ENCODE measurements around the gene NCK1. TPM values are rescaled to one million over a fixed set of nuclear protein-coding genes. Genes with fewer than 3 reads are reported as not detected.

Gene NCK1
- total RNA-seq, 1 donor from 2014 or later, result 23.8 TPM

GRCh38 chr3:136909187-136909586 is 47.2 kb downstream of the NCK1 start:
- H3K27me3 Mint-ChIP-seq, result no peaks in the 10 kb centered on the region
- TF ChIP-seq, protein P1, sequence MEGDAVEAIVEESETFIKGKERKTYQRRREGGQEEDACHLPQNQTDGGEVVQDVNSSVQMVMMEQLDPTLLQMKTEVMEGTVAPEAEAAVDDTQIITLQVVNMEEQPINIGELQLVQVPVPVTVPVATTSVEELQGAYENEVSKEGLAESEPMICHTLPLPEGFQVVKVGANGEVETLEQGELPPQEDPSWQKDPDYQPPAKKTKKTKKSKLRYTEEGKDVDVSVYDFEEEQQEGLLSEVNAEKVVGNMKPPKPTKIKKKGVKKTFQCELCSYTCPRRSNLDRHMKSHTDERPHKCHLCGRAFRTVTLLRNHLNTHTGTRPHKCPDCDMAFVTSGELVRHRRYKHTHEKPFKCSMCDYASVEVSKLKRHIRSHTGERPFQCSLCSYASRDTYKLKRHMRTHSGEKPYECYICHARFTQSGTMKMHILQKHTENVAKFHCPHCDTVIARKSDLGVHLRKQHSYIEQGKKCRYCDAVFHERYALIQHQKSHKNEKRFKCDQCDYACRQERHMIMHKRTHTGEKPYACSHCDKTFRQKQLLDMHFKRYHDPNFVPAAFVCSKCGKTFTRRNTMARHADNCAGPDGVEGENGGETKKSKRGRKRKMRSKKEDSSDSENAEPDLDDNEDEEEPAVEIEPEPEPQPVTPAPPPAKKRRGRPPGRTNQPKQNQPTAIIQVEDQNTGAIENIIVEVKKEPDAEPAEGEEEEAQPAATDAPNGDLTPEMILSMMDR (IDR thresholded peaks at IDR 0.05; ENCODE audit: unreplicated experiment), result no peak
- peaks cover 14% of the 10 kb centered on the region for H3K4me1 Mint-ChIP-seq (ENCODE audit: low read depth)
- no peak overlapping the region for H3K27ac Mint-ChIP-seq
- peaks cover 18% of the 10 kb centered on the region for H3K9me3 Mint-ChIP-seq (ENCODE audit: low read depth)
- no peak overlapping the region for H3K4me3 Mint-ChIP-seq (ENCODE audit: low read depth)
- no peak for DNase-seq (ENCODE audit: low spot score, unreplicated experiment)
- H3K36me3 Mint-ChIP-seq (ENCODE audit: insufficient read depth), result peaks cover 18% of the 10 kb centered on the region

DNA sequence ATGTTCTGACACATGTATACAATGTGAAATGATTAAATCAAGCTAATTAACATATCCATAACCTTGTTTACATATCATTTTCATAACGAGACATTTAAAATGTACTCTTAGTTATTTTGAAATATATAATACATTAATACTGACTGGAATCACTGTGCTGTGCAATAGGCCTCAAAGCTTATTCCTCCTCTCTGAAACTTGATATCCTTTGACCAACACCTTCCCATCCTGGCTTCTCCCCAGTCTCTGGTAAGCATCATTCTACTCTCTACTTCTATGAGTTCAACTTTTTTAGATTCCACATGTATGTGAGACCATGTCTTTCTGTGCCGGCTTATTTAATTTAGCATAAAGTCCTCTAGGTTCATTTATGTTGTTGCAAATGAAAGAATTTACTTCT is 48.7 kb downstream of the NCK1 start:
- Mint-ChIP-seq H3K36me3 (ENCODE audit: insufficient read depth) (peaks cover 14% of the 10 kb centered on the region), H3K4me1 (ENCODE audit: low read depth) (peaks cover 15% of the 10 kb centered on the region), H3K9me3 (ENCODE audit: low read depth) (peaks cover 12% of the 10 kb centered on the region), H3K27me3 (no peaks in the 10 kb centered on the region), H3K4me3 (ENCODE audit: low read depth) (no peak overlapping the region), H3K27ac (no peak overlapping the region)
- TF ChIP-seq, protein P1 (IDR thresholded peaks at IDR 0.05; ENCODE audit: unreplicated experiment), result no peak
- DNase-seq (ENCODE audit: low spot score, unreplicated experiment), result no peak

DNA sequence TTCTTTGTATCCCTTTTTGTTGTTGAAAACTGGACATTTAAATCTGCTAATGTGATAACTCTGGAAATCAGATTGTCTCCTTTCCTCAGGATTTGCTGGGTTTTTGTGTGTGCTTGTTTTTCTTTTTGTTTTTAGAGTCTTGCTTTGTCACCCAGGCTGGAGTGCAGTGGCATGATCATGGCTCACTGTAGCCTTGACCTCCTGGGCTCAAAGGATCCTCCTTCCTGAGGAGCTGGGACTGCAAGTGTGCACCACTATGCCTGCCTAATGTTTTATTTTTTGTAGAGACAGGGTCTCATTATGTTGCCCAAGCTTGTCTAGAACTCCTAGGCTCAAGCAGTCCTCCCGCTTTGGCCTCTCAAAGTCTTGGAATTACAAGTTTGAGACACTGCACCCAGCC is 51.2 kb downstream of the NCK1 start:
- no peak for DNase-seq (ENCODE audit: low spot score, unreplicated experiment)
- H3K4me3 Mint-ChIP-seq (ENCODE audit: low read depth), result no peak overlapping the region
- peaks cover 11% of the 10 kb centered on the region for H3K4me1 Mint-ChIP-seq (ENCODE audit: low read depth)
- H3K27me3 Mint-ChIP-seq, result no peaks in the 10 kb centered on the region
- peaks cover 10% of the 10 kb centered on the region for H3K9me3 Mint-ChIP-seq (ENCODE audit: low read depth)
- peak overlapping the region; percentile 1 for H3K27ac Mint-ChIP-seq
- H3K36me3 Mint-ChIP-seq (ENCODE audit: insufficient read depth), result peaks cover 10% of the 10 kb centered on the region
- TF ChIP-seq, protein P1 (IDR thresholded peaks at IDR 0.05; ENCODE audit: unreplicated experiment), result no peak

DNA sequence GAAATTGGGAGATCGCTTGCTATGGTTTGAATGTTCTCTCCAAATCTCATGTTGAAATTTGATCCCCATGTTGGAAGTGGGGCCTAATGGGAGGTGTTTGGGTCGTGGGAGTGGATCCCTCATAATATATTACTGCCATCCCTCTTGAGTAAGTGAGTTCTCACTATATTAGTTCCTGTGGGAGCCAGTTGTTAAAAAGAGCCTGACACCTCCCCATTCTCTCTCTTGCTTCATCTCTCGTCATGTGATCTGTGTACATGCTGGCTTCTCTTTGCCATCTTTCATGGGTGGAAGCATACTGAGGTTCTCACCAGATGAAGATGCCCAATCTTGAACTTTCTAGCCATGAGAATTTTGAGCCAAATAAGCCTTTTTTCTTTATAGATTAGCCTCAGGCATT is 52.7 kb downstream of the NCK1 start:
- Mint-ChIP-seq H3K4me3 (ENCODE audit: low read depth) (no peak overlapping the region), H3K27ac (no peak overlapping the region), H3K9me3 (ENCODE audit: low read depth) (peaks cover 10% of the 10 kb centered on the region), H3K4me1 (ENCODE audit: low read depth) (peaks cover 10% of the 10 kb centered on the region), H3K36me3 (ENCODE audit: insufficient read depth) (peaks cover 12% of the 10 kb centered on the region), H3K27me3 (no peaks in the 10 kb centered on the region)
- TF ChIP-seq, protein P1 (IDR thresholded peaks at IDR 0.05; ENCODE audit: unreplicated experiment), result no peak
- no peak for DNase-seq (ENCODE audit: low spot score, unreplicated experiment)

DNA sequence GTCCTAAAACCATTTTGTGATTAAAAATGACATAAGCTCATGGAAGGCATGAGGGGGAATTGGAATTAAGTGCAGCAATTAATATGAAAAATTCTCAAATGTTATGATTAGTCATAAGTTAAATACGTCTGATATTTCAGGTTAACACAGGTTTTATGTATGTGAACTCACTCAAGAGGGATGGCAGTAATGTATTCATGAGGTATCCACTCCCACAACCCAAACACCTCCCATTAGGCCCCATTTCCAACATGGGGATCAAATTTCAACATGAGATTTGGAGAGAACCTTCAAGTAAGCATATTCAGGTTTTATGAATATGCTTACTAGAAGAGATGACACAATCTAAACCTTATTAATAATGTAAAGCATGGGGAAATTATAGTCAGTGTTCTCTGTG is 54.2 kb downstream of the NCK1 start:
- peaks cover 5% of the 10 kb centered on the region for H3K4me1 Mint-ChIP-seq (ENCODE audit: low read depth)
- no peaks in the 10 kb centered on the region for H3K27me3 Mint-ChIP-seq

More for the DNA sequence above, 54.2 kb downstream of the NCK1 start:
- peaks cover 15% of the 10 kb centered on the region for H3K36me3 Mint-ChIP-seq (ENCODE audit: insufficient read depth)
- no peak overlapping the region for H3K27ac Mint-ChIP-seq
- peaks cover 13% of the 10 kb centered on the region for H3K9me3 Mint-ChIP-seq (ENCODE audit: low read depth)
- H3K4me3 Mint-ChIP-seq (ENCODE audit: low read depth), result no peak overlapping the region
- DNase-seq (ENCODE audit: low spot score, unreplicated experiment), result no peak
- TF ChIP-seq, protein P1 (IDR thresholded peaks at IDR 0.05; ENCODE audit: unreplicated experiment), result no peak
